GM12874 (cell line): ENCODE data around the gene FRMD4A.

Source experiments
- CTCF ChIP-seq: IDR thresholded peaks from 2 replicates; pipeline ENCODE4 v1.5.1; 2011; ENCODE audit warnings: low read depth, mild to moderate bottlenecking, control low read depth, low read length, moderate library complexity; ENCODE audit not compliant: insufficient read depth

The FRMD4A gene

GRCh38 chr10:14016011-14016536 lies 314.6 kb downstream of the FRMD4A start:
- TF ChIP-seq CTCF: no peak

- no peak for TF ChIP-seq CTCF
These were observed 316.3 kb downstream of the FRMD4A start for GRCh38 chr10:14014423-14014822.

GRCh38 chr10:14010769-14011574 lies 319.8 kb downstream of the FRMD4A start:
- no peak for TF ChIP-seq CTCF

GRCh38 chr10:14010101-14010558 lies 320.6 kb downstream of the FRMD4A start:
- no peak for TF ChIP-seq CTCF

GRCh38 chr10:14009371-14010100 lies 321.2 kb downstream of the FRMD4A start:
- no peak for TF ChIP-seq CTCF

GRCh38 chr10:14008740-14009080 lies 322.0 kb downstream of the FRMD4A start:
- no peak for TF ChIP-seq CTCF

- TF ChIP-seq CTCF: no peak
These were observed 326.2 kb downstream of the FRMD4A start for GRCh38 chr10:14004536-14004935.
